Pancreas (tissue), 10 donors: ENCODE measurements around the gene ZC3H18. TPM values are rescaled to one million over a fixed set of nuclear protein-coding genes. Genes with fewer than 3 reads are reported as not detected.
"Not testable (repeated sequence)": the region's sequence is repeated elsewhere in the genome, so short reads cannot be mapped to it uniquely, and the experiment has no call there.

ENCODE experiments used
- ATAC-seq, 4 donors: fragments of 200-7000 bp; cut with Tn5 transposase; one replicate each; pipeline versions ENCODE4 v1.8.0 to v1.9.1; 2020; ENCODE audit warnings: mild to moderate bottlenecking in 4 of 4, moderate library complexity in 4 of 4
- DNase-seq, 6 donors: peaks; one replicate each; pipeline ENCODE4 v3.0.0-alpha.2; 2020
- FAIRE-seq: peaks from 2 replicates; lab custom pipeline; 2012; peaks lifted over from hg19 to GRCh38; lab: Jason Lieb, UNC
- H3K27ac ChIP-seq, 4 donors: fragments of 200-600 bp; sonication (generic); 1 replicate in 3 of 4; 2 replicates in 1 of 4; pipeline versions ENCODE4 v1.5.0 to v1.8.0; 2020
- H3K27me3 ChIP-seq, 4 donors: fragments of 200-600 bp; one replicate each; pipeline ENCODE4 v1.8.0; 2021
- H3K36me3 ChIP-seq, 3 donors: fragments of 200-600 bp; sonication (generic) in 1 of 3; one replicate each; pipeline versions ENCODE4 v1.5.0 to v1.8.0; 2020 to 2021
- H3K4me1 ChIP-seq, 3 donors: fragments of 200-600 bp; one replicate each; pipeline ENCODE4 v1.8.0; 2021
- H3K4me3 ChIP-seq, 4 donors: fragments of 200-600 bp; sonication (generic) in 2 of 4; one replicate each; pipeline versions ENCODE4 v1.5.0 to v1.8.0; 2020 to 2021
- H3K9me3 ChIP-seq, 4 donors: fragments of 200-600 bp; one replicate each; pipeline ENCODE4 v1.8.0; 2021
- WGBS, 2 donors: extraction: QIAGEN DNeasy Blood & Tissue Kit; methylation state at CpG; one replicate each; pipeline ENCODE4 v1.1.7; 2013; 5-methylcytosine and 5-hydroxymethylcytosine counted together
- intact Hi-C, 3 donors: fragments of 100-400 bp; cut with DNase I; formaldehyde crosslinking; loops; one replicate each; pipeline versions ENCODE4 v1.11.1 to v1.14.2; 2022
- polyA plus RNA-seq, 2 donors: library from polyadenylated mRNA; stranded (reverse); fragments of 200-250 nt; gene quantifications; one replicate each; pipeline ENCODE4 v1.2.3, GENCODE V29; 2013
- total RNA-seq, 6 donors: library from RNA; stranded (reverse); fragmentation: NEBNext Ultra II Directional in 4 of 6; extraction: Animal tissue kit (Norgen Biotek cat#: 25700) in 4 of 6; gene quantifications; one replicate each; pipeline versions ENCODE4 v1.2.1 to v1.2.4, GENCODE V29; 2021 to 2023
- TF ChIP-seq, protein P1 (sequence below), 4 donors: fragments of 200-600 bp; sonication (generic) in 3 of 4; IDR thresholded peaks; one replicate each; pipeline versions ENCODE4 v1.5.0 to v1.8.0; 2021; ENCODE audit warnings: antibody characterized with exemption in 4 of 4
- donor health status: healthy with polysubstance abuse.
- donor health status: DM: no; HTN: no; CAD: no; lungs with moderate emphysema.
- donor health status: DM: no; HTN: no; CAD: no.
- donor health status: control.
- donor health status: control.
- donor health status: Bipolar disorder and iron deficiency.
- donor health status: DM: yes; HTN: yes; CAD: no.
- donor health status: DM: no; HTN: no; CAD: no.
- donor health status: DM: no; HTN: no; CAD: no.
- donor health status: DM: yes; HTN: yes; CAD: no.

ZC3H18 gene
- total and polyA plus RNA-seq, 8 donors: 12.2 to 27.6 (median 16.8) TPM

DNA sequence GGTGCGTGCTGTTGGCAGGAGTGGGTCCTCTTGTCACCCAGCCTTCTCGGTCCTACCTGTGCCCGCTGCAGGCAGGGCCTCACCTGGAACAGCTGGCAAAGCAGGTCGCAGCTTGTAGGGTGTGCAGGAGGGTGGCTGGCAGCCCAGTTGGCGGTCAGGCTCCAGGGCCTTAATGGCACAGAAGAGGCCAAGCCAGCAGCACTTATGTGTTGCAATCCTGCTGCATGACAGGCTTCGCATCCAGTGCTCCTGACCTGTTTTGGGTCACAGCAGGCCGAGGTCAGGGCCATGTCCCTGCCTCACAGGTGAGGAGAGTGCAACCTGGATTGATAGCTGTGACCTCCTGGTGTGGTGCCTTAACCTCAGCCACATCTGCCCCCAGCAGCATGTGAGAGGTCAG lies 31.9 kb downstream of the ZC3H18 start:
- Histone ChIP-seq H3K27me3 (no peaks in the 10 kb centered on the region), H3K4me1 (no peaks in the 10 kb centered on the region), H3K4me3 (no peak overlapping the region), H3K36me3 (peaks cover 4 to 54% (median 12%) of the 10 kb centered on the region in 3 donors), H3K27ac (no peak overlapping the region), H3K9me3 (no peaks in the 10 kb centered on the region)
- DNase-seq: no peak
- TF ChIP-seq, protein P1, sequence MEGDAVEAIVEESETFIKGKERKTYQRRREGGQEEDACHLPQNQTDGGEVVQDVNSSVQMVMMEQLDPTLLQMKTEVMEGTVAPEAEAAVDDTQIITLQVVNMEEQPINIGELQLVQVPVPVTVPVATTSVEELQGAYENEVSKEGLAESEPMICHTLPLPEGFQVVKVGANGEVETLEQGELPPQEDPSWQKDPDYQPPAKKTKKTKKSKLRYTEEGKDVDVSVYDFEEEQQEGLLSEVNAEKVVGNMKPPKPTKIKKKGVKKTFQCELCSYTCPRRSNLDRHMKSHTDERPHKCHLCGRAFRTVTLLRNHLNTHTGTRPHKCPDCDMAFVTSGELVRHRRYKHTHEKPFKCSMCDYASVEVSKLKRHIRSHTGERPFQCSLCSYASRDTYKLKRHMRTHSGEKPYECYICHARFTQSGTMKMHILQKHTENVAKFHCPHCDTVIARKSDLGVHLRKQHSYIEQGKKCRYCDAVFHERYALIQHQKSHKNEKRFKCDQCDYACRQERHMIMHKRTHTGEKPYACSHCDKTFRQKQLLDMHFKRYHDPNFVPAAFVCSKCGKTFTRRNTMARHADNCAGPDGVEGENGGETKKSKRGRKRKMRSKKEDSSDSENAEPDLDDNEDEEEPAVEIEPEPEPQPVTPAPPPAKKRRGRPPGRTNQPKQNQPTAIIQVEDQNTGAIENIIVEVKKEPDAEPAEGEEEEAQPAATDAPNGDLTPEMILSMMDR (IDR thresholded peaks at IDR 0.05): no peak
- no peak for ATAC-seq
- FAIRE-seq: no peak
- WGBS, 2 donors: 89 to 93% methylated on average over 7 of the region's 7 CpGs
- intact Hi-C loops: no loop called here

DNA sequence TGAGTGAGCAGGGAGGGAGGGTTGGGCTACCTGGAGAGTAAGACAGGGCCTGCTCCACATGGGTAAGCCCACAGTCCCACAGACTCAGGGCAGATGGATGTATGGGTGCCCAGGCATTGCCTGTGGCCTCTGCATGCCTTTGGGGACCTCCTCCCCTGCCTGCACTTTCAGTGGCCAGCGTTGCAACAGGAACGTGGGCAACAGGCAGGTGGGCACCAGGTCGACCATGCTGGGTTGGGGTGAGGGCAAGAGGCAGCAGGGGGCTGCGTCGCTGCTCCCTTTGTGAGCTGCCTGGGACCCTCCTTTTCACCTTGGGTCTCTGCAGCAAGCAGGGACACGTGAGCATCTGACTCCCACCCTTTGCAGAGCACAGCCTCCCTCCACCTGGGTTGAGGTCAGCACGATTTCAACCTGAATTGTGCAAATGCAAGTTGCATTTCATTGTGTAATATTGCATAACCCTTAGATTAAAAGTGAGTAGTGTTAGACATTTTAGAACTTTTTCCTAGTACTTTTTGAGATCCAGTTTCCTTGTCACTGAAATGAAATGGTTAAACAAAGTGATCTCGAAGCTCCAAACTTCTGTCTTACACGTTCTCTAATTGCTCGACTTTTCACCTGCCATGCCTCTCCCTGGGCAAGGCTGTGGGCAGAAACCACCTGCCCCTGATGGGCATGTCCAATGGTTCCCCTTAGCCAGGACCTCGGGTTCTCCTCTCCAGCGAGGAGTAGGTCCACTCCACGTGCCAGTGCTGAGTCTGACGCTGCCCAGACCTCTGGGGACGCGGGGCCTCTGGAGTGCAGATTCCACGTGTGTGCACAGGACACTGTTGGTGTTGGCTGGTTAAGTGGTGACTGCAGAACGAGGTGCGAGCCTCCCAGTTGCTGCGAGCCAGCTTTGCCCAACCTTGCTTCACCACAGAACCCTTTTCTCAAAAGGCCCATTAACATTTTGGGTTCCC lies 35.3 kb downstream of the ZC3H18 start:
- ATAC-seq (no peak), FAIRE-seq (no peak), DNase-seq (no peak)
- Histone ChIP-seq H3K9me3 (no peaks in the 10 kb centered on the region), H3K27me3 (no peaks in the 10 kb centered on the region), H3K36me3 (peaks cover 0 to 48% (median 4%) of the 10 kb centered on the region in 3 donors), H3K4me1 (no peaks in the 10 kb centered on the region), H3K27ac (no peak overlapping the region), H3K4me3 (no peak overlapping the region)
- intact Hi-C loops: no loop called here
- TF ChIP-seq, protein P1 (IDR thresholded peaks at IDR 0.05): no peak
- WGBS, 2 donors: 82% methylated on average over 20 of the region's 20 CpGs

DNA sequence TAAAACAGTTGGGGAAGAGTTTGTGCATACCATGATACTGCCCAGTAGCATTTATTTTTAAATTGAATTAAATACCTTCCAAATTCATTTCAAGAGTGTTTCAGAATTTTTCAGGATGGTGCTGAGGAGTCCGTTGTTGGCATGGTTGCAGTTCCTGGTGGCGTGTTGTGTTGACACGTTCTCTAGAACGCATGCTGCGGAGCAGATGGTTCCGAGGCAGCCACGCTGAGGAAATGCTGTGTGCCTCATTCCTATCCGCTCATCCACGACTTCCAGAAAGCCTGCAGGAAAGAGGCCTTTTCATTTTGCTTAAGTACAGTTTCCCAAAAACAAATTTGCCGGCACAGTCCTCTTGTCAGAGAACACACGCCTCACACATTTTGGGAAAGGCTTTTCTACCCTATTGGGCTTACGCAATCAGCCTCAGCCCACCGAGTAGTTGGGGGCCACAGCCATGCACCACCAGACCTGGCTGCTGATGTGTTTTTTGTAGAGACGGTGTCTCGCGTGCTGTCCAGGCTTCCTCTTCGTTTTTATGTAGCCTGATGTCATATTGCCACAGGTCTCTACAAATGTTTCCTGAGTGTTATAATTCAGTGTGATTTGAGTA lies 36.0 kb downstream of the ZC3H18 start:
- 88 to 91% methylated on average over 17 of the region's 17 CpGs for WGBS, 2 donors
- TF ChIP-seq, protein P1 (IDR thresholded peaks at IDR 0.05): no peak
- H3K4me1 ChIP-seq: no peaks in the 10 kb centered on the region
- no peak overlapping the region for H3K27ac ChIP-seq
- peaks cover 0 to 44% (median 0%) of the 10 kb centered on the region in 3 donors for H3K36me3 ChIP-seq
- H3K9me3 ChIP-seq: no peaks in the 10 kb centered on the region
- H3K4me3 ChIP-seq: no peak overlapping the region
- FAIRE-seq (no peak), ATAC-seq (no peak), DNase-seq (no peak)
- H3K27me3 ChIP-seq: no peaks in the 10 kb centered on the region
- intact Hi-C loops: no loop called here

DNA sequence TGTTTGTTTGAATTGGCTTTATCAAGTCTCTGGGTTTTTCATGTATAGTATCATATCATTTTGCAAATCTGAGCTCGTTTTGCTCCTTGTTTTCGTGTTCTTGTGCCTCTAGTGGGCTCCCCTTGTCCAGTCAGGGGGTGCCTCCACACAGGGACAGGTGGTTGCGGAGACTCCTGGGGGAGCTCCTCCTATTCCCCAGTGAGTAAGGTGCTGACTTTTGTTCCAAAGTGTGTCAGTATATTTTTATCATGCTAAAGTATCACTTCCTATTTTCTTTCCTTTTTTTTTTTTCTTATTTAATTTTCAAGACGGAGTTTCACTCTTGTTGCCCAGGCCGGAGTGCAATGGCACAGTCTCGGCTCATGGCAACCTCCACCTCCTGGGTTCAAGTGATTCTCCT lies 37.9 kb downstream of the ZC3H18 start:
- Histone ChIP-seq H3K27me3 (no peaks in the 10 kb centered on the region), H3K4me3 (no peak overlapping the region), H3K27ac (no peak overlapping the region), H3K9me3 (no peaks in the 10 kb centered on the region), H3K4me1 (no peaks in the 10 kb centered on the region), H3K36me3 (peaks cover 0 to 28% (median 0%) of the 10 kb centered on the region in 3 donors)
- DNase-seq (no peak), FAIRE-seq (no peak), ATAC-seq (no peak)
- WGBS, 2 donors: 88 to 90% methylated on average over 6 of the region's 6 CpGs
- intact Hi-C loops: no loop called here
- TF ChIP-seq, protein P1 (IDR thresholded peaks at IDR 0.05): no peak

DNA sequence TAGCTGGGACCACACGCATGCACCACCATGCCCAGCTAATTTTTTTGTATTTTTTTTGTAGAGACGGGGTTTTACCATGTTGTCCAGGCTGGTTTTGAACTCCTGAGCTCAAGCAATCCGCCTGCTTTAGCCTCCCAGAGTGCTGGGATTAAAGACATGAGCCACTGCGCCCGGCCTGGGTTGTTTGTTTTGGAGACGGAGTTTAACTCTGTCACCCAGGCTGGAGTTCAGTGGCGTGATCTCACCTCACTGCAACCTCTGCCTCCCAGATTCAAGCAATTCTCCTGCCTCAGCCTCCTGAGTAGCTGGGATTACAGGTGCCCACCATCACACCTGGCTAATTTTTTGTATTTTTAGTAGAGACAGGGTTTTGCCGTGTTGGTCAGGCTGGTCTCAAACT lies 39.2 kb downstream of the ZC3H18 start:
- FAIRE-seq, H3K4me1 ChIP-seq, ATAC-seq, H3K4me3 ChIP-seq, DNase-seq, H3K27me3 ChIP-seq, H3K27ac ChIP-seq, intact Hi-C loops, H3K9me3 ChIP-seq: not testable (repeated sequence)
- peaks cover 0 to 28% (median 0%) of the 10 kb centered on the region in 3 donors for H3K36me3 ChIP-seq
- 92 to 98% methylated on average over 8 of the region's 8 CpGs for WGBS, 2 donors
